H1 (cell line): ENCODE results near the gene MAGED2. TPM values are rescaled to one million over a fixed set of nuclear protein-coding genes. Genes with fewer than 3 reads are reported as not detected.

Source experiments
- CTCF ChIA-PET: fragments of 300-600 bp; sonication (Branson Sonifier 250); formaldehyde crosslinking; loops from one replicate; lab custom pipeline; 2021; ENCODE audit not compliant: partially characterized antibody; lab: Charles Lee
- POLR2A ChIA-PET: fragments of 300-600 bp; sonication (Branson Sonifier 250); formaldehyde crosslinking; loops from one replicate; lab custom pipeline; 2021; ENCODE audit warnings: inconsistent platforms; ENCODE audit not compliant: partially characterized antibody; lab: Charles Lee
- DNase-seq, 2 experiments: peaks; one replicate each; pipeline versions ENCODE4 v3.0.0 to v3.0.0-alpha.2; 2010 to 2022; ENCODE audit warnings: low spot score in 2 of 2, low read depth in 1 of 2, mixed read lengths in 1 of 2
- FAIRE-seq: peaks from 2 replicates; lab custom pipeline; 2011; peaks lifted over from hg19 to GRCh38; lab: Jason Lieb, UNC
- H2AFZ ChIP-seq: 2 replicates; pipeline ENCODE4 v1.8.1; 2012; ENCODE audit warnings: low read length, inconsistent platforms
- H2AK5ac ChIP-seq: 2 replicates; pipeline ENCODE4 v1.6.1; 2013; ENCODE audit warnings: low read depth, low read length
- H2BK120ac ChIP-seq: replicated peaks from 2 replicates; pipeline ENCODE3; 2013; ENCODE audit warnings: low read depth, low read length, inconsistent platforms
- H2BK12ac ChIP-seq: 2 replicates; pipeline ENCODE4 v1.6.1; 2013; ENCODE audit warnings: low read depth, low read length
- H2BK15ac ChIP-seq: 2 replicates; pipeline ENCODE4 v1.6.1; 2013; ENCODE audit warnings: low read length
- H2BK20ac ChIP-seq: 2 replicates; pipeline ENCODE4 v1.6.1; 2013; ENCODE audit warnings: low read length
- H2BK5ac ChIP-seq: 2 replicates; pipeline ENCODE4 v1.6.1; 2013; ENCODE audit warnings: low read depth, low read length
- H3K14ac ChIP-seq: 2 replicates; pipeline ENCODE4 v1.6.1; 2013; ENCODE audit warnings: inconsistent platforms; ENCODE audit not compliant: insufficient read length
- H3K18ac ChIP-seq: 2 replicates; pipeline ENCODE4 v1.6.1; 2013; ENCODE audit warnings: low read length; ENCODE audit errors: extremely low read depth
- H3K23ac ChIP-seq: 2 replicates; pipeline ENCODE4 v1.6.1; 2013; ENCODE audit warnings: inconsistent platforms; ENCODE audit not compliant: insufficient read length
- H3K23me2 ChIP-seq: 2 replicates; pipeline ENCODE4 v1.6.1; 2013; ENCODE audit warnings: low read depth, low read length
- H3K27ac ChIP-seq: 2 replicates; pipeline ENCODE4 v1.6.1; 2011; ENCODE audit warnings: low read depth, low read length, inconsistent platforms
- H3K27me3 ChIP-seq, 4 experiments: replicated peaks in 1 of 4; 1 replicate in 1 of 4; 2 replicates in 3 of 4; pipeline versions ENCODE4 v1.6.1 to v1.8.1; 2011 to 2013; ENCODE audit warnings: low read length in 3 of 4, mild to moderate bottlenecking in 3 of 4, inconsistent platforms in 2 of 4, mixed read lengths in 2 of 4, moderate library complexity in 1 of 4; ENCODE audit not compliant: control insufficient read depth in 3 of 4, insufficient read depth in 3 of 4; ENCODE audit errors: extremely low read depth in 1 of 4
- H3K36me3 ChIP-seq, 4 experiments: 2 replicates each; pipeline versions ENCODE4 v1.6.1 to v1.8.1; 2011 to 2013; ENCODE audit warnings: mild to moderate bottlenecking in 4 of 4, low read length in 3 of 4, moderate library complexity in 2 of 4, control low read depth in 1 of 4, inconsistent platforms in 1 of 4; ENCODE audit not compliant: insufficient read depth in 4 of 4, control insufficient read depth in 2 of 4
- H3K4ac ChIP-seq: replicated peaks from 2 replicates; pipeline ENCODE3; 2013; ENCODE audit warnings: low read length, low read depth, mixed read lengths, inconsistent platforms; ENCODE audit not compliant: insufficient read length
- H3K4me1 ChIP-seq, 4 experiments: replicated peaks in 1 of 4; 1 replicate in 1 of 4; 2 replicates in 3 of 4; pipeline versions ENCODE4 v1.6.1 to v1.8.1; 2011 to 2013; ENCODE audit warnings: low read length in 3 of 4, inconsistent platforms in 2 of 4, mixed read lengths in 1 of 4; ENCODE audit not compliant: insufficient read depth in 4 of 4, control insufficient read depth in 3 of 4
- H3K4me2 ChIP-seq, 2 experiments: 2 replicates each; pipeline versions ENCODE4 v1.6.1 to v1.8.1; 2011 to 2013; ENCODE audit warnings: low read depth in 2 of 2, low read length in 2 of 2, control low read depth in 1 of 2, inconsistent platforms in 1 of 2, mild to moderate bottlenecking in 1 of 2; ENCODE audit not compliant: insufficient read depth in 1 of 2
- H3K4me3 ChIP-seq, 4 experiments: fragments of 200-600, 300-600 bp in 1 of 4; sonication (generic), shearing (Covaris generic), sonication (Bioruptor Twin) in 1 of 4; 2 replicates each; pipeline versions ENCODE4 v1.5.1 to v1.8.1; 2011 to 2016; ENCODE audit warnings: low read length in 4 of 4, low read depth in 3 of 4, control low read depth in 2 of 4, inconsistent platforms in 2 of 4, mild to moderate bottlenecking in 2 of 4, mixed read lengths in 1 of 4, moderate library complexity in 1 of 4; ENCODE audit not compliant: insufficient read depth in 2 of 4; ENCODE audit errors: extremely low read depth in 1 of 4
- H3K56ac ChIP-seq: replicated peaks from 2 replicates; pipeline ENCODE3; 2013; ENCODE audit warnings: low read depth, mild to moderate bottlenecking, mixed read lengths, low read length, inconsistent platforms; ENCODE audit not compliant: insufficient read length
- H3K79me1 ChIP-seq: 2 replicates; pipeline ENCODE4 v1.6.1; 2013; ENCODE audit warnings: low read depth, low read length, control low read depth
- H3K79me2 ChIP-seq, 2 experiments: 2 replicates each; pipeline versions ENCODE4 v1.6.1 to v1.8.1; 2012 to 2013; ENCODE audit warnings: low read length in 2 of 2, mild to moderate bottlenecking in 2 of 2, inconsistent platforms in 1 of 2; ENCODE audit not compliant: insufficient read depth in 2 of 2, control insufficient read depth in 1 of 2
- H3K9ac ChIP-seq, 4 experiments: replicated peaks in 1 of 4; 1 replicate in 1 of 4; 2 replicates in 3 of 4; pipeline versions ENCODE4 v1.6.1 to v1.8.1; 2011 to 2013; ENCODE audit warnings: low read depth in 3 of 4, low read length in 3 of 4, control low read depth in 2 of 4, mild to moderate bottlenecking in 2 of 4, moderate library complexity in 2 of 4, inconsistent platforms in 1 of 4; ENCODE audit errors: extremely low read depth in 1 of 4
- H3K9me3 ChIP-seq, 2 experiments: 2 replicates each; pipeline versions ENCODE4 v1.6.1 to v1.8.1; 2012 to 2013; ENCODE audit warnings: mild to moderate bottlenecking in 2 of 2, moderate library complexity in 2 of 2, control low read depth in 1 of 2, inconsistent platforms in 1 of 2, low read depth in 1 of 2, low read length in 1 of 2, mixed read lengths in 1 of 2; ENCODE audit not compliant: insufficient read depth in 2 of 2
- H4K20me1 ChIP-seq, 2 experiments: replicated peaks in 1 of 2; 2 replicates each; pipeline versions ENCODE3 to v1.8.1; 2011 to 2013; ENCODE audit warnings: inconsistent platforms in 2 of 2, low read length in 2 of 2, mild to moderate bottlenecking in 1 of 2; ENCODE audit not compliant: insufficient read depth in 2 of 2, control insufficient read depth in 1 of 2
- H4K5ac ChIP-seq: 2 replicates; pipeline ENCODE4 v1.6.1; 2013; ENCODE audit warnings: low read length, low read depth, mixed read lengths, inconsistent platforms; ENCODE audit not compliant: insufficient read length
- H4K8ac ChIP-seq: 2 replicates; pipeline ENCODE4 v1.8.0; 2013; ENCODE audit warnings: mild to moderate bottlenecking, moderate library complexity, low read length, inconsistent platforms; ENCODE audit not compliant: insufficient read depth; ENCODE audit errors: extremely low read depth
- H4K91ac ChIP-seq: replicated peaks from 2 replicates; pipeline ENCODE3; 2013; ENCODE audit warnings: low read length, mixed read lengths, inconsistent platforms; ENCODE audit not compliant: insufficient read length
- CHD1 ChIP-seq: IDR thresholded peaks from 2 replicates; pipeline ENCODE4 v1.6.1; 2012; ENCODE audit warnings: low read depth, low read length, improper control_type of control experiment
- CHD2 ChIP-seq: IDR thresholded peaks from 2 replicates; pipeline ENCODE4 v1.6.1; 2012; ENCODE audit warnings: low read length, improper control_type of control experiment
- CTBP2 ChIP-seq: IDR thresholded peaks from 2 replicates; pipeline ENCODE4 v1.7.0; 2011; ENCODE audit warnings: borderline replicate concordance, mild to moderate bottlenecking, moderate library complexity, mixed read lengths, low read length; ENCODE audit not compliant: insufficient read depth, insufficient read length
- EP300 ChIP-seq, 2 experiments: IDR thresholded peaks; 1 replicate in 1 of 2; 2 replicates in 1 of 2; pipeline ENCODE4 v1.6.1; 2011 to 2012; ENCODE audit warnings: low read depth in 2 of 2, low read length in 2 of 2, mild to moderate bottlenecking in 2 of 2, borderline replicate concordance in 1 of 2, inconsistent platforms in 1 of 2, moderate library complexity in 1 of 2
- FOSL1 ChIP-seq: IDR thresholded peaks from 2 replicates; pipeline ENCODE4 v1.6.1; 2011; ENCODE audit warnings: mild to moderate bottlenecking, low read depth, low read length, moderate library complexity; ENCODE audit not compliant: insufficient read depth
- MAFK ChIP-seq: IDR thresholded peaks from 2 replicates; pipeline ENCODE4 v1.6.1; 2012; ENCODE audit warnings: low read depth, mild to moderate bottlenecking, improper control_type of control experiment, low read length
- NANOG ChIP-seq: IDR thresholded peaks from 2 replicates; pipeline ENCODE4 v1.6.1; 2011; ENCODE audit warnings: low read length, low read depth, mild to moderate bottlenecking, inconsistent platforms; ENCODE audit not compliant: insufficient read depth, poor library complexity, severe bottlenecking
- RFX5 ChIP-seq: IDR thresholded peaks from 2 replicates; pipeline ENCODE4 v1.6.1; 2011; ENCODE audit warnings: low read depth, low read length, improper control_type of control experiment, borderline replicate concordance
- SAP30 ChIP-seq: fragments of 300-600 bp; sonication (generic); IDR thresholded peaks from 2 replicates; pipeline ENCODE4 v1.7.1; 2012; ENCODE audit warnings: low read length, moderate library complexity, mild to moderate bottlenecking, inconsistent platforms; ENCODE audit not compliant: insufficient read depth, insufficient replicate concordance
- SIRT6 ChIP-seq: IDR thresholded peaks from one replicate; pipeline ENCODE4 v1.7.1; 2012; ENCODE audit warnings: low read length, inconsistent platforms
- TCF12 ChIP-seq: IDR thresholded peaks from 2 replicates; pipeline ENCODE4 v1.6.1; 2011; ENCODE audit warnings: low read depth, mild to moderate bottlenecking, low read length
- TEAD4 ChIP-seq: IDR thresholded peaks from 2 replicates; pipeline ENCODE4 v1.6.1; 2012; ENCODE audit warnings: low read depth, low read length, inconsistent platforms, mixed read lengths
- ZNF274 ChIP-seq: IDR thresholded peaks from 2 replicates; pipeline ENCODE4 v1.7.0; 2012; ENCODE audit warnings: low read length, borderline replicate concordance; ENCODE audit errors: extremely low read depth
- WGBS, 2 experiments: shearing (Covaris generic) in 1 of 2; methylation state at CpG; one replicate each; pipeline versions ENCODE4 v1.1.6 to v1.1.7; 2013 to 2015; ENCODE audit warnings: low lambda C conversion rate in 2 of 2, mixed read lengths in 2 of 2, inconsistent platforms in 1 of 2, low coverage in 1 of 2, missing lambda C conversion rate in 1 of 2; ENCODE audit not compliant: insufficient replicate concordance in 2 of 2, insufficient coverage in 1 of 2, insufficient read length in 1 of 2; ENCODE audit errors: extremely low coverage in 1 of 2, missing lambda C conversion rate in 1 of 2; 5-methylcytosine and 5-hydroxymethylcytosine counted together
- polyA plus RNA-seq, 7 experiments: library from polyadenylated mRNA; depleted of rRNA in 3 of 7; stranded (reverse) in 5 of 7; unstranded in 2 of 7; fragments of >200 nt in 5 of 7; fragments of 200-250 nt in 2 of 7; gene quantifications; 1 replicate in 5 of 7; 2 replicates in 1 of 7; 4 replicates in 1 of 7; pipeline versions ENCODE4 v1.2.1 to v1.2.3, GENCODE V29; 2011 to 2013; ENCODE audit warnings: missing spikeins in 2 of 7, mixed read lengths in 2 of 7
- total RNA-seq: library from RNA; stranded (reverse); fragmentation: NEBNext Ultra II Directional; extraction: Animal tissue kit (Norgen Biotek cat#: 25700); gene quantifications from 2 replicates; pipeline ENCODE4 v1.2.1, GENCODE V29; 2021
- TF ChIP-seq, protein P1 (sequence below): IDR thresholded peaks from 2 replicates; pipeline ENCODE4 v1.6.1; 2012; ENCODE audit warnings: inconsistent platforms

The MAGED2 gene
- total and polyA plus RNA-seq, 2 of the 8 experiments (the other 6 are each of a cell fraction or from before 2014, with no cell fraction given), result 83.3 to 120 TPM

DNA sequence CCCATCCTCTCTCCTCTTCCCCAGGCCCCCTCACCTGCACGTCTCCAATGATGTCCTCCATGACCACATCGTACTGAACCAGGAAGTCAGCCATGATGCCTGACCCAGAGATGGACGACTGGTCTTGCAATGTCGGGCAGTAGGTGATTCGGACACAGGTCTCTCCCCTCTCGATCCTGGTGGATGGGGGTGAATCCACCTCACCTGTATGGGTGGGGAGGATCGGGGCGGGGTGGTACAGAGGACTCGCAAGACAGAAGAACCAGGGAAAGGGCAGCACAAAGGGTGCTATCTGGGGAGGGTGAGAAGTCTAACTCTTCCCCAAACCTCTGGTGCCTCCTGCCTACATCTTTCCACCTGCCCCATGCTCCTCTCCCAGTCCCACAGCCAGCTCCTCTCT, 19.1 kb upstream of the MAGED2 start:
- H3K18ac ChIP-seq, result no peak overlapping the region
- H2BK12ac ChIP-seq, result no peak overlapping the region
- no peak overlapping the region for H3K27ac ChIP-seq
- WGBS, 2 experiments, result 75% methylated on average over 2 of the region's 9 CpGs; no CpG with 5 or more reads in 1 of the 2 experiments
- no peaks in the 10 kb centered on the region for H3K9me3 ChIP-seq
- no peak overlapping the region for H3K4me3 ChIP-seq
- H3K56ac ChIP-seq, result no peak overlapping the region
- H4K8ac ChIP-seq, result no peak overlapping the region
- H2AK5ac ChIP-seq, result no peak overlapping the region
- H2BK20ac ChIP-seq, result no peak overlapping the region
- H3K4ac ChIP-seq, result no peak overlapping the region
- H3K23me2 ChIP-seq, result no peaks in the 10 kb centered on the region
- no peaks in the 10 kb centered on the region for H4K20me1 ChIP-seq
- no peaks in the 10 kb centered on the region for H3K79me1 ChIP-seq
- ChIA-PET POLR2A (no interaction called here), CTCF (interaction anchor here (0.7 to 1.6 kb wide), 2 partner anchors 11 to 94 kb away, joined by 3 to 4 read pairs; no protein-coding TSS in a partner anchor)
- no peak overlapping the region for H2AFZ ChIP-seq
- H2BK15ac ChIP-seq, result no peak overlapping the region
- H4K91ac ChIP-seq, result no peak overlapping the region
- no peak overlapping the region for H2BK5ac ChIP-seq
- H3K14ac ChIP-seq, result no peak overlapping the region
- no peak overlapping the region for H3K23ac ChIP-seq
- no peaks in the 10 kb centered on the region for H3K79me2 ChIP-seq
- H4K5ac ChIP-seq, result no peak overlapping the region
- no peak overlapping the region for H3K4me2 ChIP-seq
- no peak for FAIRE-seq
- H3K9ac ChIP-seq, result no peak overlapping the region
- no peak for DNase-seq
- H3K36me3 ChIP-seq, result no peaks in the 10 kb centered on the region
- H3K27me3 ChIP-seq, result no peaks in the 10 kb centered on the region
- no peaks in the 10 kb centered on the region for H3K4me1 ChIP-seq
- no peak overlapping the region for H2BK120ac ChIP-seq
- TF ChIP-seq, protein P1, sequence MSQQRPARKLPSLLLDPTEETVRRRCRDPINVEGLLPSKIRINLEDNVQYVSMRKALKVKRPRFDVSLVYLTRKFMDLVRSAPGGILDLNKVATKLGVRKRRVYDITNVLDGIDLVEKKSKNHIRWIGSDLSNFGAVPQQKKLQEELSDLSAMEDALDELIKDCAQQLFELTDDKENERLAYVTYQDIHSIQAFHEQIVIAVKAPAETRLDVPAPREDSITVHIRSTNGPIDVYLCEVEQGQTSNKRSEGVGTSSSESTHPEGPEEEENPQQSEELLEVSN, result no peak
- TF ChIP-seq NANOG (no peak), FOSL1 (no peak), TCF12 (no peak), TEAD4 (no peak), MAFK (no peak), ZNF274 (no peak), CHD1 (no peak), CHD2 (no peak), SAP30 (no peak), CTBP2 (no peak), EP300 (IDR thresholded peaks at IDR 0.05; ENCODE audit: borderline replicate concordance in 1 of 2, low read depth in 2 of 2, low read length in 2 of 2) (no peak), RFX5 (no peak), SIRT6 (no peak)
